NCI-H82 (cell line): ENCODE data around the gene CD163L1.
"Not testable (repeated sequence)": the region's sequence is repeated elsewhere in the genome, so short reads cannot be mapped to it uniquely, and the experiment has no call there.

Source experiments
- DNase-seq: peaks from one replicate; lab custom pipeline; 2025; lab: John Stamatoyannopoulos, UW

CD163L1 gene

GRCh38 chr12:7444076-7444475 is at the start of gene CD163L1:
TSS of gene CD163L1 (minus strand) at chr12:7444153. CDS start at chr12:7444127, 26 bp downstream.
- no peak for DNase-seq

DNA sequence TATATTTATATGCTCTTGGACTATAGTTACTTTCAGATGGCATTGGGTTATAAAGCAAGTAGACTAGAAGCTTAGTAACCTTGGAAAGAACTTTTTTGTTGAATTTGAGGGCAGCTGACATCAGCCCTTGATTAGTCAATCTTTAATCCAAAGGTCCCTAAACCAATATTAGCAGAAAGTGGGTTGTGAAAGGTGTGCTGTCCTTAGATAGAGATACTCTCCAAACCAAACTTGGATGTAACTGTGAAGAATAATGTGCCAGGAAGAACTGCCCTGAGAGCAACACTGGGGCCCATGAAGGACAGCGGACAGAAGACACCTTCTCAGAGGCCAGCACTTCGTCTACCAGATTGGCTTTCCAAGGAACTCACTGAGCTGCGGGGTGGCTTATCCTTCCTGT is 49.1 kb upstream of the CD163L1 start:
- no peak for DNase-seq

GRCh38 chr12:7486512-7486911 is 42.6 kb upstream of the CD163L1 start:
- peak; percentile 14 for DNase-seq

- no peak for DNase-seq
Observed at GRCh38 chr12:7485095-7485494, 41.1 kb upstream of the CD163L1 start.

GRCh38 chr12:7483343-7483742 is 39.4 kb upstream of the CD163L1 start:
- DNase-seq = no peak

DNA sequence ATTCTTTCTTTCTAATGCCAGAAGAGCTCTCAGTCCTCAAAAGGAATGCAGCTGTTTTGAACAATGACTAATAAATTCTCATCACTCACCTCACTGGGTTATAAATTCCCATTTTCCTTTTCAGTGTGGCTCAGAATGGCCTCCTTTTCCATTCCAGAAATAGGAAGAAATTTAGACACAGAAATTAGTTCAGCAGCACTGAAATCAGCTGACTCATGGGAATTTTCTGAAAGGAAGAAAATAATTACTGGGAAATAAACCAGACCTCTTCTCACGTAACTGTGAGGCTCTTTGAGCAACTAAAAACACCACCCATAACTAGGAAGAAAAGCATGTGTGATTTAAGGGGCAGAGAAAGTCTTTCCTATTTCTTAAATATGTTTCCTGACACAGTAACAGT is 35.8 kb upstream of the CD163L1 start:
- DNase-seq = no peak

DNA sequence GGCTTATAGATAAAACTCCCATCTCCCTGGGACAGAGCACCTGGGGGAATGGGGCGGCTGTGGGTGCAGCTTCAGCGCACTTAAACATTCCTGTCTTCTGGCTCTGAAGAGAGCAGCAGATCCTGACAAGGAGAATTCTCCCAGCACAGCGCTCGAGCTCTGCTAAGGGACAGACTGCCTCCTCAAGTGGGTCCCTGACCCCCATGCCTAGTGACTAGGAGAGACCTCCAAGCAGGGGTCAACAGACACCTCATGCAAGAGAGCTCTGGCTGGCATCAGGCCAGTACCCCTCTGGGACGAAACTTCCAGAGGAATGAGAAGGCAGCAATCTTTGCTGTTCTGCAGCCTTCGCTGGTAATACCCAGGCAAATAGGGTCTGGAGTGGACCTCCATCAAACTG is 28.1 kb upstream of the CD163L1 start:
- DNase-seq = no peak

DNA sequence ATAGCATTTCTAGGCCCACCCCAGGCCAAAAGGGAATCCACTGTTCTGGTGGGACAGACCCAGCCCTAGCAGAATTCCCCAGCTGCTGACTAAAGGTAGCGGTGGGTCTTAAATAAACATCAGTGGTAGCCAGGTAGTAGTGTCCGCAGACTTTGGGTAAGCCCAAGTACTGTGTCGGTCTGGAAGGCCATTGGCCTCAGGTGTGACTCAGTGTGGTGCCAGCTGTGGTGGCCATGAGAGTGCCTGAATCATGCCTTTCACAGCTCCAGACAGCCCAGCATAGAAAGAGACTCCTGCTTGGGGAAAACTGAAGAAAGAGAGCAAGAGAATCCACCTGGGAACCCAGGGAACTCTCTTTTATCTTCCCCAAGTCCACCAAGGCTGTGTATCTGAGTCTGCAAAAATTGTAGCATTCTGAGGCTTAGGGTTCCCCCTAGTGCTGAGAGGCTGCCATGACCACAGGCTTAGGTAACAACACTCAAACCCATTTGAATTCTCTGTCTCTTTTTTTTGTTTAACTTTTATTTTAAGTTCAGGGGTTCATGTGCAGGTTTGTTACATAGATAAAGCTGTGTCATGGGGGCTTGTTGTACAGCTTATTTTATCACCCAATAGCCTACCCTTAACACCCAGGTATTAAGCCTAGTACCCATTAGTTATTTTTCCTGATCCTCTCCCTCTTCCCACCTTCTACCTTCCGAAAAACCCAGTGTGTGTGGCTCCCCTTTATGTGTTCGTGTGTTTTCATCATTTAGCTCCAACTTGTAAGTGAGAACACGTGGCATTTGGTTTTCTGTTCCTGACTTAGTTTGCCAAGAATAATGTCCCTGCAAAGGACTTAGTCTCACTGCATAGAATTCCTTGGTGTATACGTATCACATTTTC is 16.7 kb upstream of the CD163L1 start:
- DNase-seq = peak; percentile 47

- no peak for DNase-seq
Observed at GRCh38 chr12:7459973-7460372, 16.0 kb upstream of the CD163L1 start.

DNA sequence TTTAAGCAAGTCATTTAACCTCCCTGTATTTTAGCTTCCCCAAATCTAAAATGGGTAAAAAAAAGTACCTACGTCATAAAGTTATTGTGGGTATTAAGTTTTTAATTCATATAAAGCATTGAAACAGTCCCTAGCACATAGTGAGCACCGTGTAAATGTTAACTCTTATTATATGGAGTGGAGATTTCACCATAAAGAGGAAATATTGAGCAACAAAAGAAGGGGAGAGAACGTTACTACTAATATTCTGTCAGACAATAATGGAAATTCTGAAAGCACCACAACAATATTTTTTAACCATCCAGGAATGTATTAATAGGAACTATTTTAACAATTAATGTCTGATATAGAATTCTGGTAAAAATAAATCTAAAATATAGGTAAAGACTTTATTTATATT is 7.8 kb upstream of the CD163L1 start:
- DNase-seq = no peak

GRCh38 chr12:7450667-7451066 is 6.7 kb upstream of the CD163L1 start:
- DNase-seq = no peak

- DNase-seq = no peak
Observed at GRCh38 chr12:7448099-7448498, 4.1 kb upstream of the CD163L1 start.

DNA sequence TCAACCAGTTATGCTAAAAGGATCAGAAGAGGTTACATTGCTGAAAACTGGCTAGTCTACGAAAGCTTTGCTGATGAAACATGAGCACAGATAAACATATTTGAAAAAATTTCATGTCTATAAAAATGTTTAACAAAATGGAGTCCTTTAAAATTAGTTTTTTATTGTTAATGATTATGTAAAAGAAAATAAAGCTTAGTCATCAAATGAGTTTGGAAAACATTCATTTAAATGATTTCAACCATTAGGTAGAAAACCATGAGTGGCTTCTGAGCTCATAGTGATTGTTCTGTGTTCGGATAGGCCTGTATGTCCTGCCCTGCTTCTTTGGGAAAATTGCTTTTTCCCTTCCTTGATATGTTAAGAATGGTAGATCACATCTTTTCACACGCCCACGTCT is 584 bp upstream of the CD163L1 start:
- DNase-seq = no peak

- DNase-seq = no peak
Observed at GRCh38 chr12:7441216-7441615, 2.7 kb downstream of the CD163L1 start.

GRCh38 chr12:7439579-7440505 is 4.1 kb downstream of the CD163L1 start:
- DNase-seq = peak; percentile 70

GRCh38 chr12:7438291-7438995 is 5.5 kb downstream of the CD163L1 start:
- DNase-seq = peak; percentile 8

- DNase-seq = not testable (repeated sequence)
Observed at GRCh38 chr12:7437494-7437893, 6.5 kb downstream of the CD163L1 start.

- DNase-seq = no peak
Observed at GRCh38 chr12:7434670-7435069, 9.3 kb downstream of the CD163L1 start.

GRCh38 chr12:7433276-7433822 is 10.6 kb downstream of the CD163L1 start:
- no peak for DNase-seq

DNA sequence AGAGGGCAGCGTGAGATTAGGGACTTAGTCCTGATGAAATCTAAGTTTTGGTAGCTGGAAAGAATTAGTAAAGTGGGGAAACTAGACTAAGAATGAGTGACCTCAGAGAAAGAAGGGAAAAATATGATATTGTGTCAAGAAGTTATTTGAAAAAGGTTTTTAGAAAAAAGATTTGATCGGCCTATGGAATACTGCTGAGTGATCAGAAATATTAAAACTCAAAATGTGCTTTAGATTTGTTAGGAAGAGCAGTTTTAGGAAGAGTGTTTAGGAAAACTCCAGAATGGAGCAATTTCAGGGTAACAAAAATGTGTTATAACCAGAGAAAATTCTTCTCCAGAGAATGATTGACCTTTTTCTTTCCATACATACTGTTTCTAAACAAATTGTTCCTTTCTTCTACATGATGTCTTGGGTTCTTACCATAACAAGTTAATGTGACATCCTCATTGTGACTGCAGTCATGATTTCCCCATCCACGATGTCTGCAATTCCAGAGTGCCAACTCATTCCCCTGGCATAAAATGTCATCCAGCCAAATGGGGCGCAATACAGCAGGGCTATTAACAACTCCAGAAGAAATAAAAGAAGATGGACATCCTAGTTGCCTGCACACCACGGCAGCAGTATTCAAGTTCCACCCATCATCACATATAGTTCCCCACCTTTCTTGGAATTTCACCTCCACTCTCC is 11.8 kb downstream of the CD163L1 start:
- DNase-seq = no peak

GRCh38 chr12:7411343-7411742 is 32.6 kb downstream of the CD163L1 start:
- no peak for DNase-seq
